HepG2 (cell line): ENCODE measurements around the gene SHROOM1. TPM values are rescaled to one million over a fixed set of nuclear protein-coding genes. Genes with fewer than 3 reads are reported as not detected.

Experiments used
- ARNTL ChIP-seq: sonication (generic); formaldehyde crosslinking; IDR thresholded peaks from 2 replicates; pipeline ENCODE4 v1.4.0; 2020; ENCODE audit warnings: mild to moderate bottlenecking, missing genetic modification reagents
- CREBL2 ChIP-seq: sonication (generic); formaldehyde crosslinking; IDR thresholded peaks from 2 replicates; pipeline ENCODE4 v1.8.1; 2023; ENCODE audit warnings: missing genetic modification reagents, mild to moderate bottlenecking, borderline replicate concordance
- EP300 ChIP-seq, 3 experiments: sonication (generic) in 1 of 3; formaldehyde crosslinking in 1 of 3; IDR thresholded peaks; 2 replicates each; pipeline versions ENCODE4 v1.5.1 to v1.6.1; 2011 to 2020; ENCODE audit warnings: low read depth in 2 of 3, low read length in 2 of 3, borderline replicate concordance in 1 of 3, improper control_type of control experiment in 1 of 3, mild to moderate bottlenecking in 1 of 3, missing genetic modification reagents in 1 of 3, moderate library complexity in 1 of 3
- ERF ChIP-seq: IDR thresholded peaks from 2 replicates; pipeline ENCODE4 v1.6.1; 2018; ENCODE audit warnings: missing biosample characterization, missing genetic modification reagents
- HES4 ChIP-seq: sonication (generic); formaldehyde crosslinking; IDR thresholded peaks from 2 replicates; pipeline ENCODE4 v1.9.0; 2021; ENCODE audit warnings: mild to moderate bottlenecking, missing genetic modification reagents, borderline replicate concordance
- HOMEZ ChIP-seq: IDR thresholded peaks from 2 replicates; pipeline ENCODE4 v1.6.1; 2016; ENCODE audit warnings: low read depth
- PRPF4 ChIP-seq: fragments of 200-400 bp; formaldehyde crosslinking; IDR thresholded peaks from 2 replicates; pipeline ENCODE4 v1.6.1; 2016; ENCODE audit warnings: low read length, low read depth; ENCODE audit not compliant: poor library complexity, severe bottlenecking
- RARA ChIP-seq: IDR thresholded peaks from 2 replicates; pipeline ENCODE4 v1.6.1; 2016; ENCODE audit warnings: missing genetic modification reagents, missing compliant biosample characterization
- RFX3 ChIP-seq: IDR thresholded peaks from 2 replicates; pipeline ENCODE4 v1.6.1; 2016; ENCODE audit warnings: missing biosample characterization, missing genetic modification reagents
- SALL2 ChIP-seq: sonication (generic); formaldehyde crosslinking; IDR thresholded peaks from 2 replicates; pipeline ENCODE4 v1.8.1; 2023; ENCODE audit warnings: mild to moderate bottlenecking, missing genetic modification reagents, inconsistent platforms
- SIN3A ChIP-seq: IDR thresholded peaks from 2 replicates; pipeline ENCODE4 v1.6.1; 2011; ENCODE audit warnings: low read depth, mild to moderate bottlenecking, control low read depth, low read length, borderline replicate concordance
- SMC3 ChIP-seq: IDR thresholded peaks from 2 replicates; pipeline ENCODE4 v1.6.1; 2011; ENCODE audit warnings: low read length, improper control_type of control experiment
- SOX13 ChIP-seq, 3 experiments: fragments of 450-650 bp in 1 of 3; sonication (generic) in 1 of 3; formaldehyde crosslinking in 1 of 3; IDR thresholded peaks in 2 of 3; conservative IDR thresholded peaks in 1 of 3; 2 replicates each; pipeline versions ENCODE4 v1.5.0 to v1.6.1; 2016 to 2020; ENCODE audit warnings: antibody characterized with exemption in 1 of 3, mild to moderate bottlenecking in 1 of 3, missing compliant biosample characterization in 1 of 3, missing genetic modification reagents in 1 of 3, moderate library complexity in 1 of 3
- TBX2 ChIP-seq: sonication (generic); formaldehyde crosslinking; IDR thresholded peaks from 2 replicates; pipeline ENCODE4 v1.5.0; 2020; ENCODE audit warnings: missing genetic modification reagents, mild to moderate bottlenecking, borderline replicate concordance
- TP53 ChIP-seq: sonication (generic); formaldehyde crosslinking; conservative IDR thresholded peaks from 2 replicates; pipeline ENCODE4 v1.4.0; 2020; ENCODE audit warnings: missing genetic modification reagents
- ZKSCAN8 ChIP-seq: IDR thresholded peaks from 2 replicates; pipeline ENCODE4 v1.6.1; 2016; ENCODE audit warnings: borderline replicate concordance, missing genetic modification reagents, missing compliant biosample characterization
- ZNF430 ChIP-seq: sonication (generic); formaldehyde crosslinking; IDR thresholded peaks from 2 replicates; pipeline ENCODE4 v1.9.0; 2021; ENCODE audit warnings: mild to moderate bottlenecking, missing genetic modification reagents
- ZNF460 ChIP-seq: sonication (generic); formaldehyde crosslinking; IDR thresholded peaks from 2 replicates; pipeline ENCODE4 v1.5.1; 2020; ENCODE audit warnings: missing genetic modification reagents, mild to moderate bottlenecking, borderline replicate concordance
- ZNF614 ChIP-seq: IDR thresholded peaks from 2 replicates; pipeline ENCODE4 v1.6.1; 2018; ENCODE audit warnings: missing biosample characterization, missing genetic modification reagents, inconsistent platforms, borderline replicate concordance
- ZSCAN29 ChIP-seq: sonication (generic); formaldehyde crosslinking; conservative IDR thresholded peaks from 2 replicates; pipeline ENCODE4 v1.4.0; 2020; ENCODE audit warnings: mild to moderate bottlenecking, missing genetic modification reagents
- polyA plus RNA-seq, 8 experiments: library from polyadenylated mRNA; depleted of rRNA in 3 of 8; stranded (reverse) in 7 of 8; unstranded in 1 of 8; fragments of >200 nt; fragmentation: Illumina TruSeq in 4 of 8; extraction: Trizol in 4 of 8; gene quantifications; 2 replicates each; pipeline versions ENCODE4 v1.2.1 to v1.2.3, GENCODE V29; 2011 to 2016; ENCODE audit warnings: low read depth in 4 of 8, missing spikeins in 1 of 8, mixed read lengths in 1 of 8; ENCODE audit not compliant: insufficient read depth in 1 of 8
- total RNA-seq, 5 experiments: library from RNA; depleted of rRNA; stranded (reverse); fragments of >200 nt; fragmentation: Illumina TruSeq; extraction: Trizol; gene quantifications; 2 replicates each; pipeline ENCODE4 v1.2.3, GENCODE V29; 2016; ENCODE audit warnings: low read depth in 1 of 5
- TF ChIP-seq, protein P1 (sequence below): IDR thresholded peaks from 2 replicates; pipeline ENCODE4 v1.6.1; 2016
- TF ChIP-seq, protein P2 (sequence below): sonication (generic); formaldehyde crosslinking; IDR thresholded peaks from 2 replicates; pipeline ENCODE4 v1.5.1; 2020; ENCODE audit warnings: missing genetic modification reagents, mild to moderate bottlenecking, borderline replicate concordance
- TF ChIP-seq, protein P3 (sequence below): IDR thresholded peaks from 2 replicates; pipeline ENCODE4 v1.6.1; 2016; ENCODE audit warnings: low read depth, control low read depth

The SHROOM1 gene
- total and polyA plus RNA-seq, 2 of the 13 experiments (the other 11 are each of a cell fraction or from before 2014, with no cell fraction given) = 18.2 to 25.7 TPM

- TF ChIP-seq ZNF460 = no peak
- TF ChIP-seq ERF = peak; percentile 61
- TF ChIP-seq ZKSCAN8 = peak; percentile 85
- no peak for TF ChIP-seq HES4 (CRISPR knock-in tag)
- peak; percentile 83; the same call in 1 of the 2 replicates for TF ChIP-seq TBX2 (CRISPR knock-in tag)
- peak; percentile 79 for TF ChIP-seq ZNF430 (CRISPR knock-in tag)
- TF ChIP-seq, protein P1, sequence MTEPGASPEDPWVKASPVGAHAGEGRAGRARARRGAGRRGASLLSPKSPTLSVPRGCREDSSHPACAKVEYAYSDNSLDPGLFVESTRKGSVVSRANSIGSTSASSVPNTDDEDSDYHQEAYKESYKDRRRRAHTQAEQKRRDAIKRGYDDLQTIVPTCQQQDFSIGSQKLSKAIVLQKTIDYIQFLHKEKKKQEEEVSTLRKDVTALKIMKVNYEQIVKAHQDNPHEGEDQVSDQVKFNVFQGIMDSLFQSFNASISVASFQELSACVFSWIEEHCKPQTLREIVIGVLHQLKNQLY (CRISPR knock-in tag) = peak; percentile 31; the same call in 1 of the 2 replicates
- TF ChIP-seq, protein P2, sequence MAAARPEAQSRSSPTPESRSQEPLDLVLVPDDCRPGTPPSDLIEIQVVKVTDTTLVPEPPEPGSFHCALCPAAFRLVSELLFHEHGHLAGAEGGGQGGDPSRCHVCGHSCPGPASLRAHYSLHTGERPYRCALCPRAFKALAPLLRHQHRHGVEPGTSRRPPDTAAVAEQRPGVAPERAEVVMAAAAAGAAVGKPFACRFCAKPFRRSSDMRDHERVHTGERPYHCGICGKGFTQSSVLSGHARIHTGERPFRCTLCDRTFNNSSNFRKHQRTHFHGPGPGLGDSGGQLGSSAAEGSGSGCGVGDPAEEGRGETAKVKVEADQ (CRISPR knock-in tag) = 0 out of 2 replicates have a peak, but pooled peaks have one; percentile 18
- TF ChIP-seq ARNTL (CRISPR knock-in tag) = peak; percentile 24; the same call in 1 of the 2 replicates
- TF ChIP-seq RARA (CRISPR knock-in tag) = peak; percentile 90
- TF ChIP-seq PRPF4 = no peak
- TF ChIP-seq HOMEZ (CRISPR knock-in tag) = peak; percentile 62; the same call in 1 of the 2 replicates
- TF ChIP-seq SOX13 (IDR thresholded peaks at IDR 0.05) = no peak
- peak in 1 of 2 experiments; percentile 79; a peak in 2 of 4 replicates for TF ChIP-seq SOX13 (CRISPR knock-in tag; conservative IDR thresholded peaks at IDR 0.05 in 1 of 2, IDR thresholded peaks at IDR 0.05 in 1 of 2)
- TF ChIP-seq, protein P3, sequence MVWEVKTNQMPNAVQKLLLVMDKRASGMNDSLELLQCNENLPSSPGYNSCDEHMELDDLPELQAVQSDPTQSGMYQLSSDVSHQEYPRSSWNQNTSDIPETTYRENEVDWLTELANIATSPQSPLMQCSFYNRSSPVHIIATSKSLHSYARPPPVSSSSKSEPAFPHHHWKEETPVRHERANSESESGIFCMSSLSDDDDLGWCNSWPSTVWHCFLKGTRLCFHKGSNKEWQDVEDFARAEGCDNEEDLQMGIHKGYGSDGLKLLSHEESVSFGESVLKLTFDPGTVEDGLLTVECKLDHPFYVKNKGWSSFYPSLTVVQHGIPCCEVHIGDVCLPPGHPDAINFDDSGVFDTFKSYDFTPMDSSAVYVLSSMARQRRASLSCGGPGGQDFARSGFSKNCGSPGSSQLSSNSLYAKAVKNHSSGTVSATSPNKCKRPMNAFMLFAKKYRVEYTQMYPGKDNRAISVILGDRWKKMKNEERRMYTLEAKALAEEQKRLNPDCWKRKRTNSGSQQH (CRISPR knock-in tag) = 0 out of 2 replicates have a peak, but pooled peaks have one; percentile 6
- TF ChIP-seq ZSCAN29 (CRISPR knock-in tag) = no peak
- TF ChIP-seq ZNF614 (CRISPR knock-in tag) = peak; percentile 84
- TF ChIP-seq EP300 (IDR thresholded peaks at IDR 0.05; ENCODE audit: low read depth in 2 of 2, low read length in 2 of 2) = peak; percentile 43 to 91; a peak in 2 of 4 replicates
- 0 out of 2 replicates have a peak, but pooled peaks have one; percentile 35 for TF ChIP-seq EP300 (CRISPR knock-in tag; IDR thresholded peaks at IDR 0.05; ENCODE audit: borderline replicate concordance)
- TF ChIP-seq SIN3A = no peak
- peak; percentile 28; the same call in 1 of the 2 replicates for TF ChIP-seq TP53 (CRISPR knock-in tag)
- TF ChIP-seq SALL2 (CRISPR knock-in tag) = no peak
- peak; percentile 34; the same call in 1 of the 2 replicates for TF ChIP-seq SMC3
- TF ChIP-seq CREBL2 (CRISPR knock-in tag) = no peak
- TF ChIP-seq RFX3 (CRISPR knock-in tag) = no peak
Observed at GRCh38 chr5:132839426-132840301, 9.2 kb upstream of the SHROOM1 start (continued).
